GM12801 (cell line): Measurements from ENCODE around the gene CDK2.

Experiments used
- CTCF ChIP-seq: IDR thresholded peaks from one replicate; pipeline ENCODE4 v1.5.1; 2011; ENCODE audit warnings: control low read depth; ENCODE audit not compliant: insufficient read length; ENCODE audit errors: extremely low read depth

Gene CDK2

GRCh38 chr12:56018356-56018755 is 51.7 kb downstream of the CDK2 start:
- no peak for TF ChIP-seq CTCF

- no peak for TF ChIP-seq CTCF
These were observed 54.0 kb downstream of the CDK2 start, which contains the start of gene IKZF4 for GRCh38 chr12:56020423-56021184. Gene IKZF4, plus strand, starts transcription at chr12:56021043. Its CDS starts 451 bp downstream, at chr12:56021494.

GRCh38 chr12:56021889-56022497 is 55.4 kb downstream of the CDK2 start:
- no peak for TF ChIP-seq CTCF
